Measurements from ENCODE around the gene RNF224.

- TF ChIP-seq POLR2A (IDR thresholded peaks at IDR 0.05) (no peak), CTCF (IDR thresholded peaks at IDR 0.05) (no peak), POLR2AphosphoS5 (IDR thresholded peaks at IDR 0.05) (no peak), EP300 (IDR thresholded peaks at IDR 0.05) (no peak)
These were observed 29.6 kb downstream of the RNF224 start for GRCh38 chr9:137256856-137257255.

Measured in suprapubic skin (tissue), 4 donors.